Measurements from ENCODE around the gene CLSTN2. TPM values are rescaled to one million over a fixed set of nuclear protein-coding genes. Genes with fewer than 3 reads are reported as not detected.

Gene CLSTN2
- total RNA-seq, 1 experiment from 2014 or later: not detected

DNA sequence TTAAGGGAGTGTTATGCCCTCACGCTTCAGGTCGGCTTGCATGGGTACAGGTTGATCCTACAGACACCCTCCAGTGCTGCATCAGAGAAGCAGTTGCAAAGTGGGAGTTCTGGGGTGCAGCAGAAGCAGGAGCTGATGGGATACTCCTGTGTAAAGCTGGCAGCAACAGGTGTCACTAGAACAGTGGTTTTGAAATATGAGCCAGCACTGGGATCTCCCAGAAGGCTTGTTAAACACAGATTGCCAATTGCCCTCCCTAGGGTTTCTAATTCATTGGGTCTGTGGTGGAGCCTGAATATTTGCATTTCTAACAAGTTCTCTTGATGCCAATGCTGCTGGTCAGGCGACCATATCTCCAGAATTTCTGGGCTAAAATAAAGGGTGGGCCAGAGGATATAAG lies 350.4 kb downstream of the CLSTN2 start:
- intact Hi-C loops (cut with micrococcal nuclease): no loop called here
- no peak for DNase-seq
- H3K4me2 ChIP-seq (ENCODE audit: low read length): no peak overlapping the region
- H3K79me2 ChIP-seq (ENCODE audit: low read length): no peaks in the 10 kb centered on the region
- H3K27ac ChIP-seq (ENCODE audit: low read length): no peak overlapping the region
- TF ChIP-seq CTCF (conservative IDR thresholded peaks at IDR 0.05; ENCODE audit: low read depth, low read length): no peak
- no peak for TF ChIP-seq EZH2phosphoT487 (IDR thresholded peaks at IDR 0.05; ENCODE audit: borderline replicate concordance, low read length)
- no peak for TF ChIP-seq EZH2 (IDR thresholded peaks at IDR 0.05; ENCODE audit: low read length, unreplicated experiment)
- H3K9ac ChIP-seq (ENCODE audit: low read length): no peak overlapping the region
- CTCF ChIA-PET: no interaction called here
- H3K27me3 ChIP-seq (ENCODE audit: low read length): no peaks in the 10 kb centered on the region
- H3K4me1 ChIP-seq (ENCODE audit: insufficient read depth, low read length): no peaks in the 10 kb centered on the region
- POLR2A ChIA-PET (ENCODE audit: unreplicated experiment): no interaction called here
- H3F3A ChIP-seq (ENCODE audit: low read length, unreplicated experiment): no peaks in the 10 kb centered on the region
- no peaks in the 10 kb centered on the region for H3K36me3 ChIP-seq (ENCODE audit: low read depth, low read length)
- H2AFZ ChIP-seq (ENCODE audit: low read length): no peak overlapping the region
- H4K20me1 ChIP-seq (ENCODE audit: low read length): no peaks in the 10 kb centered on the region
- H3K9me2 ChIP-seq (replicated peaks; ENCODE audit: low read length): no peaks in the 10 kb centered on the region
- H3K9me3 ChIP-seq (ENCODE audit: low read length): no peaks in the 10 kb centered on the region
- no peak overlapping the region for H3K4me3 ChIP-seq (ENCODE audit: low read length)
- BruUV-seq (replicated peaks): no TSS peak
- no peak for ATAC-seq

DNA sequence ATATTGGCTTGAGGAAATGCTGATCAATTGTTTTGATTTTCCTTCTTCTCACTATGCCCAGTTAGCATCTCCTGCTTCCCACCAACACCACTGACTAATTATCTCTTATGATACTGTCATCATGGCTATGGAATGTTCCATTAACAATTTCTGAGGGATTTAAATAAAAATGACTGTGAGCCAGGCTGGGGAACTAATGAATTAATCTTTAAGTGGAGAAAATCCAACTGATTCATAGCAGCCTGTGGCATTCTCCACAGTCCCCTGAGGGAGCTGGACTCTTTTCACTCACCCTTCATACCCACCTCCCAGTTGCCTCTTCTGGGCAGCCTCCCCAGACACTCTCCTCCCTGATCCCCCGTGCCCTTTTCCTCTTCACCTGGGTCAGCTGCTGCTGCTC lies 353.6 kb downstream of the CLSTN2 start:
- no TSS peak for BruUV-seq (replicated peaks)
- ATAC-seq: no peak
- H4K20me1 ChIP-seq (ENCODE audit: low read length): no peaks in the 10 kb centered on the region
- H3K4me3 ChIP-seq (ENCODE audit: low read length): no peak overlapping the region
- no peak overlapping the region for H2AFZ ChIP-seq (ENCODE audit: low read length)
- no peaks in the 10 kb centered on the region for H3K79me2 ChIP-seq (ENCODE audit: low read length)
- DNase-seq: no peak
- no peaks in the 10 kb centered on the region for H3K9me2 ChIP-seq (replicated peaks; ENCODE audit: low read length)
- ChIA-PET CTCF (no interaction called here), POLR2A (ENCODE audit: unreplicated experiment) (no interaction called here)
- TF ChIP-seq EZH2 (IDR thresholded peaks at IDR 0.05; ENCODE audit: low read length, unreplicated experiment): no peak
- no peak for TF ChIP-seq CTCF (conservative IDR thresholded peaks at IDR 0.05; ENCODE audit: low read depth, low read length)
- TF ChIP-seq EZH2phosphoT487 (IDR thresholded peaks at IDR 0.05; ENCODE audit: borderline replicate concordance, low read length): no peak
- H3K9ac ChIP-seq (ENCODE audit: low read length): no peak overlapping the region
- no peak overlapping the region for H3K27ac ChIP-seq (ENCODE audit: low read length)
- no peaks in the 10 kb centered on the region for H3F3A ChIP-seq (ENCODE audit: low read length, unreplicated experiment)
- H3K36me3 ChIP-seq (ENCODE audit: low read depth, low read length): no peaks in the 10 kb centered on the region
- no peaks in the 10 kb centered on the region for H3K27me3 ChIP-seq (ENCODE audit: low read length)
- no peak overlapping the region for H3K4me2 ChIP-seq (ENCODE audit: low read length)
- no peaks in the 10 kb centered on the region for H3K9me3 ChIP-seq (ENCODE audit: low read length)
- no peaks in the 10 kb centered on the region for H3K4me1 ChIP-seq (ENCODE audit: insufficient read depth, low read length)
- intact Hi-C loops (cut with micrococcal nuclease): no loop called here

DNA sequence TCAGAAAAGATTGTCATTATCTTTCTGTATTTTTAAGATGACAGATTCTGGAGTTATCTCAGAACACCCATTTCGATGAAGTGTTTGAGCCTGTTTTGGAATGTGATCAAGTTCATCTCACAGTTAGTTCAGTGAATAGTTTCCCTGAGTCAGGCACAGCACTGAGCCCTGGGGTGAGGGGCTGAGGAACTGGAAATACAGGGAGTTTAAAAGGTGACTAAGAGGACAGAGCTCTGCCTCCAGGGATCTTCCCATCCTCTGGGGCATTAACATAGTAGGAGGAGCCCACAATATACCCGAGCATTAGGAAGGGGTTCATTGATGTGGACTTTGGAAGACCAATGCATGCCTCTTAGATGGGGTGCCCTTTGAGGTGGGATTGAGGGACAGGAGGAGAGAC lies 355.1 kb downstream of the CLSTN2 start:
- DNase-seq (no peak), ATAC-seq (no peak)
- no peak overlapping the region for H3K27ac ChIP-seq (ENCODE audit: low read length)
- H3K27me3 ChIP-seq (ENCODE audit: low read length): no peaks in the 10 kb centered on the region
- ChIA-PET CTCF (no interaction called here), POLR2A (ENCODE audit: unreplicated experiment) (no interaction called here)
- BruUV-seq (replicated peaks): no TSS peak
- intact Hi-C loops (cut with micrococcal nuclease): no loop called here
- no peak overlapping the region for H2AFZ ChIP-seq (ENCODE audit: low read length)
- TF ChIP-seq EZH2phosphoT487 (IDR thresholded peaks at IDR 0.05; ENCODE audit: borderline replicate concordance, low read length): no peak
- no peak for TF ChIP-seq CTCF (conservative IDR thresholded peaks at IDR 0.05; ENCODE audit: low read depth, low read length)
- TF ChIP-seq EZH2 (IDR thresholded peaks at IDR 0.05; ENCODE audit: low read length, unreplicated experiment): no peak
- H3K4me2 ChIP-seq (ENCODE audit: low read length): no peak overlapping the region
- no peaks in the 10 kb centered on the region for H3K9me2 ChIP-seq (replicated peaks; ENCODE audit: low read length)
- no peak overlapping the region for H3K4me3 ChIP-seq (ENCODE audit: low read length)
- no peak overlapping the region for H3K9ac ChIP-seq (ENCODE audit: low read length)
- H3F3A ChIP-seq (ENCODE audit: low read length, unreplicated experiment): no peaks in the 10 kb centered on the region
- no peaks in the 10 kb centered on the region for H3K9me3 ChIP-seq (ENCODE audit: low read length)
- H3K79me2 ChIP-seq (ENCODE audit: low read length): no peaks in the 10 kb centered on the region
- no peaks in the 10 kb centered on the region for H3K4me1 ChIP-seq (ENCODE audit: insufficient read depth, low read length)
- H4K20me1 ChIP-seq (ENCODE audit: low read length): no peaks in the 10 kb centered on the region
- no peaks in the 10 kb centered on the region for H3K36me3 ChIP-seq (ENCODE audit: low read depth, low read length)

All from PC-3 (cell line).